Thyroid gland (tissue), 4 donors: ENCODE results near the gene ABHD14A. TPM values are rescaled to one million over a fixed set of nuclear protein-coding genes. Genes with fewer than 3 reads are reported as not detected.

ENCODE experiments used
- DNase-seq, 2 donors: peaks; one replicate each; pipeline ENCODE4 v3.0.0-alpha.2; 2019
- H3K27ac ChIP-seq, 3 donors: fragments of 200-600 bp; sonication (generic); 1 replicate in 2 of 3; 2 replicates in 1 of 3; pipeline ENCODE4 v1.5.1; 2016 to 2019; ENCODE audit warnings: mild to moderate bottlenecking in 1 of 3, moderate library complexity in 1 of 3
- H3K27me3 ChIP-seq: fragments of 200-600 bp; sonication (generic); one replicate; pipeline ENCODE4 v1.5.1; 2019
- H3K36me3 ChIP-seq, 2 donors: fragments of 200-600 bp; sonication (generic); one replicate each; pipeline ENCODE4 v1.5.1; 2016 to 2019
- H3K4me1 ChIP-seq, 2 donors: fragments of 200-600 bp; sonication (generic); one replicate each; pipeline ENCODE4 v1.5.1; 2017 to 2019
- H3K4me3 ChIP-seq, 3 donors: fragments of 200-600 bp; sonication (generic); replicated peaks in 1 of 3; 1 replicate in 2 of 3; 2 replicates in 1 of 3; pipeline ENCODE4 v1.5.1; 2016; ENCODE audit warnings: mild to moderate bottlenecking in 1 of 3
- H3K9me3 ChIP-seq: fragments of 200-600 bp; sonication (generic); one replicate; pipeline ENCODE4 v1.5.1; 2017
- POLR2A ChIP-seq, 2 donors: fragments of 450-650 bp; IDR thresholded peaks; one replicate each; pipeline ENCODE4 v1.6.1; 2017; ENCODE audit warnings: antibody characterized with exemption in 2 of 2, mild to moderate bottlenecking in 2 of 2, moderate library complexity in 1 of 2
- WGBS, 2 donors: methylation state at CpG; one replicate each; pipeline ENCODE4 v1.1.5; 2017; 5-methylcytosine and 5-hydroxymethylcytosine counted together
- intact Hi-C: fragments of 100-400 bp; cut with DNase I; formaldehyde crosslinking; loops from one replicate; pipeline ENCODE4 v1.15.1; 2023
- small RNA-seq: library from RNA; depleted of rRNA; stranded (forward); fragments of <200 nt; gene quantifications from one replicate; pipeline ENCODE3, GENCODE V24; 2016
- total RNA-seq, 4 donors: library from RNA; depleted of rRNA; stranded (reverse); fragments of >200 nt; gene quantifications; one replicate each; pipeline ENCODE4 v1.2.3, GENCODE V29; 2016
- TF ChIP-seq, protein P1 (sequence below), 6 experiments: fragments of 200-600 bp in 3 of 6; fragments of 450-650 bp in 3 of 6; sonication (generic) in 3 of 6; IDR thresholded peaks; one replicate each; pipeline ENCODE4 v1.5.1; 2016 to 2019; ENCODE audit warnings: antibody characterized with exemption in 6 of 6, mild to moderate bottlenecking in 2 of 6, inconsistent platforms in 1 of 6, moderate library complexity in 1 of 6

The ABHD14A gene
- total RNA-seq, 4 donors from 2014 or later, result 20.0 to 91.9 (median 49.3) TPM

DNA sequence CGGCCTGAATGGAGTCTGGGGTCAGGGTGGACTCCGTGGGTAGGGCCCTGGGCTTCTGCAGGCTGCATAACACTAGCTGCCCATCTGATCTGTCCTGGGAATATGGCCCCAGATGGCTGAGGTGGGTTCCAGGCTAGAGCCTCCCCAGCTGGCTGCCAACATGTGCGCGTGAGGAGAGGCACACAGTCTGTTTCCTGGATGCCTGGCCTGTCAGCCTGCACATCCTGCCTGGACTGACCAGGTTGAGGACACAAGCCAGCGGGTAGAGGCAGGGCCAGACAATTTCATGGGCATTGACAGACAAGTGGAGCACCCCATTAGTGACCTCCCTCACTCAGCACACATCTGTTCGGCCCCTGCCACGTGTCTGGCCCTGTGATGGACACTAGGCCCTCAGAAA is 50.6 kb downstream of the ABHD14A start:
- no peaks in the 10 kb centered on the region for H3K9me3 ChIP-seq
- 76 to 85% methylated on average over 4 to 7 of the region's 7 CpGs for WGBS, 2 donors
- DNase-seq, result peak in 1 of 2 donors; percentile 27
- H3K27ac ChIP-seq, result peak overlapping the region in 1 of 3 donors; percentile 50
- H3K4me1 ChIP-seq, result peaks cover 0 to 37% of the 10 kb centered on the region in 2 donors
- no peaks in the 10 kb centered on the region for H3K27me3 ChIP-seq
- H3K4me3 ChIP-seq, result no peak overlapping the region
- intact Hi-C loops, result no loop called here
- TF ChIP-seq POLR2A (IDR thresholded peaks at IDR 0.05), result no peak
- TF ChIP-seq, protein P1, sequence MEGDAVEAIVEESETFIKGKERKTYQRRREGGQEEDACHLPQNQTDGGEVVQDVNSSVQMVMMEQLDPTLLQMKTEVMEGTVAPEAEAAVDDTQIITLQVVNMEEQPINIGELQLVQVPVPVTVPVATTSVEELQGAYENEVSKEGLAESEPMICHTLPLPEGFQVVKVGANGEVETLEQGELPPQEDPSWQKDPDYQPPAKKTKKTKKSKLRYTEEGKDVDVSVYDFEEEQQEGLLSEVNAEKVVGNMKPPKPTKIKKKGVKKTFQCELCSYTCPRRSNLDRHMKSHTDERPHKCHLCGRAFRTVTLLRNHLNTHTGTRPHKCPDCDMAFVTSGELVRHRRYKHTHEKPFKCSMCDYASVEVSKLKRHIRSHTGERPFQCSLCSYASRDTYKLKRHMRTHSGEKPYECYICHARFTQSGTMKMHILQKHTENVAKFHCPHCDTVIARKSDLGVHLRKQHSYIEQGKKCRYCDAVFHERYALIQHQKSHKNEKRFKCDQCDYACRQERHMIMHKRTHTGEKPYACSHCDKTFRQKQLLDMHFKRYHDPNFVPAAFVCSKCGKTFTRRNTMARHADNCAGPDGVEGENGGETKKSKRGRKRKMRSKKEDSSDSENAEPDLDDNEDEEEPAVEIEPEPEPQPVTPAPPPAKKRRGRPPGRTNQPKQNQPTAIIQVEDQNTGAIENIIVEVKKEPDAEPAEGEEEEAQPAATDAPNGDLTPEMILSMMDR (IDR thresholded peaks at IDR 0.05), result no peak
- no peaks in the 10 kb centered on the region for H3K36me3 ChIP-seq

DNA sequence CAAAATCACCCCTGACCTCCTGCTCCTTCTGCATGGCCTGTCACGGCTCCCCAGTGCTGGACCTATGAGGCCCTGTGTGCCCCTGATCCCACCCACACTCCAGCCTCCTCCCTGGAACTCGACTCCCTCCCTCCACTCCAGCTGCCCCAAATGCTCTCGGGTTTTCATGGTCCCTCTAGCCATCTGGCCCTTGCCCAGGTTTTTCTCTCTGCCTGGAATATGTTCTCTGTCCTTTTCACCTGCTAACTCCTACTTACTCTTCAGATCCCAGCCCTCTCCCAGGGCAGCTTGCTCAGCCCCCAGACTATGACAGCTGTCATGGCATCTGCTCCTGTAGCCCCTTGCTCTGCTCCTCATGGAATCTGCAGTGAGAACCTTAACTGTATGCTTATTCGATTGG is 51.2 kb downstream of the ABHD14A start:
- Histone ChIP-seq H3K27ac (peak overlapping the region in 1 of 3 donors; percentile 23), H3K9me3 (no peaks in the 10 kb centered on the region), H3K4me3 (no peak overlapping the region), H3K4me1 (peaks cover 0 to 32% of the 10 kb centered on the region in 2 donors), H3K27me3 (no peaks in the 10 kb centered on the region), H3K36me3 (no peaks in the 10 kb centered on the region)
- 50 to 65% methylated on average over 4 of the region's 4 CpGs for WGBS, 2 donors
- intact Hi-C loops, result no loop called here
- no peak for DNase-seq
- TF ChIP-seq POLR2A (IDR thresholded peaks at IDR 0.05), result no peak
- TF ChIP-seq, protein P1 (IDR thresholded peaks at IDR 0.05), result no peak

DNA sequence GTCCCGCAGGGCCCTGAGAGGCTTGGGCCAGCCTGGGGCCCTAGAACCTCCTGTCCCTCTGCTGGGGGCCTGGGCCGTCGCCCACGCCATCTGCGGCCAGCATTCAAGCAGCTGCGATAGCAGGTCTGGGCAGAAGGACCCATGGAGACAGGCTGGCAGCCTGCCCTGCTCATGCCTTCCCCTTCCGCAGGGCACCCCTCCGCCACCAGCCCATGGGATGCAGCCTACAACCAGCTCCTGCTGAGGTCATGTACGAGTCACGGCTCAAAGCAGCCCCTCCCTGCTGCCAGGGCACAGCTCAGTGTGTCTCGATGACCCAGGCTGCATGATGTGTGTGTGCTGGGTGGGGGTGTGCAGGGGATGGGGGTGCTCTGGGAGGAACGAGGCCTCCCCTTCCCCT is 53.7 kb downstream of the ABHD14A start:
- WGBS, 2 donors, result 67 to 82% methylated on average over 5 to 8 of the region's 12 CpGs
- intact Hi-C loops, result no loop called here

DNA sequence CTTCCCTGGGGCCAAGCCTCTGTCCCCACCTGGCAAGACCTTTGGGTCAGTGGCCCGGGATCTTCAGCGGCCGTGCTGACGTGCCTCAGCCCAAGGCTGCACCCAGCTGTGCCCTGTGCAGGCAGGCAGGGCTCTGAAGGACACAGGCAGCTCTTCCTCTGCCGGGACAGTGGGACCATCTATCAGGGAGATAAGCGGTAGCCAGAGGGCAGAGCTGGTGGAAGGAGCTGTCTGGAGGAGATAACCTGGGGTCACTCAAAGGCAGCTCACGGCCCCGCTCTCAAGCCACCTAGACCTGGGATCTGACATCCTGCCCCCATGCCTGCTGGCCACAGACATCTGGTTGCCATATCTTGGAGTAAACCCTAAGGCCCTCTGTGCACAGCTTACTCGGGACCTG is 54.2 kb downstream of the ABHD14A start:
- Histone ChIP-seq H3K27ac (no peak overlapping the region), H3K4me1 (peaks cover 0 to 4% of the 10 kb centered on the region in 2 donors), H3K27me3 (no peaks in the 10 kb centered on the region), H3K9me3 (no peaks in the 10 kb centered on the region), H3K4me3 (no peak overlapping the region), H3K36me3 (no peaks in the 10 kb centered on the region)
- WGBS, 2 donors, result 90% methylated on average over 4 of the region's 9 CpGs; no CpG with 5 or more reads in 1 of the 2 donors
- DNase-seq, result no peak
- intact Hi-C loops, result no loop called here
- TF ChIP-seq, protein P1 (IDR thresholded peaks at IDR 0.05), result no peak
- TF ChIP-seq POLR2A (IDR thresholded peaks at IDR 0.05), result no peak

More for the DNA sequence above, 53.7 kb downstream of the ABHD14A start:
- no peak overlapping the region for H3K27ac ChIP-seq
- H3K27me3 ChIP-seq, result no peaks in the 10 kb centered on the region
- DNase-seq, result no peak
- H3K4me3 ChIP-seq, result no peak overlapping the region
- H3K4me1 ChIP-seq, result peaks cover 0 to 9% of the 10 kb centered on the region in 2 donors
- no peaks in the 10 kb centered on the region for H3K36me3 ChIP-seq
- no peaks in the 10 kb centered on the region for H3K9me3 ChIP-seq
- TF ChIP-seq POLR2A (IDR thresholded peaks at IDR 0.05), result no peak
- TF ChIP-seq, protein P1 (IDR thresholded peaks at IDR 0.05), result no peak

DNA sequence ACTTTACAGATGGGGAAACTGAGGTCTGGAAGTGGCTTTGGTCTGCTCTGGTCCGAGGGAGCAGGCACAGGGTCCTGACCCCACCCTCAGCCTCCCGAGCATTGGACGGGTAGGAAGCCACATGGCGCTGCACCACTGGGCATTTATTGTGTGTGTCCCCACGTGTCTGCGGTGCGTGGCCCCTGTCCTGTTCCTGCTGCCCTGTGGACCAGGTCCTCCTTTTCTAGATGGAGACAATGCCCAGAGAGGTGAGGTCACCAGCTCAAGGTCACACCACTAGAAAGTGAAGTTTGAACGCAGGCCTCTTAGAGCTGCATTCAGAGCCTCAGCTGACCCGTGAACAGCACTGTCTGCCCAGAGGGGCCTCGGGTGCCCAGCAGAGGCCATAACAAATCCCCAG is 54.7 kb downstream of the ABHD14A start:
- Histone ChIP-seq H3K9me3 (no peaks in the 10 kb centered on the region), H3K4me3 (no peak overlapping the region), H3K27me3 (no peaks in the 10 kb centered on the region), H3K4me1 (no peaks in the 10 kb centered on the region), H3K27ac (no peak overlapping the region), H3K36me3 (no peaks in the 10 kb centered on the region)
- TF ChIP-seq, protein P1 (IDR thresholded peaks at IDR 0.05), result no peak
- TF ChIP-seq POLR2A (IDR thresholded peaks at IDR 0.05), result no peak
- no peak for DNase-seq
- WGBS, 2 donors, result 92 to 96% methylated on average over 7 to 10 of the region's 10 CpGs
- intact Hi-C loops, result no loop called here

Small RNA genes within 50 kb of the gene (small RNA-seq; reads per million reads assigned to genes)
- gene AC115284.1, result not detected

Other genes with a start within 250 kb of the ABHD14A start
- not detected for gene IQCF6, start 195.8 kb upstream of the ABHD14A start, total RNA-seq
- not detected for gene IQCF2, start 113.4 kb upstream of the ABHD14A start, total RNA-seq
- gene IQCF5, start 99.5 kb upstream of the ABHD14A start, total RNA-seq, result not detected
- not detected for gene IQCF1, start 71.7 kb upstream of the ABHD14A start, total RNA-seq
- gene RRP9, start 33.2 kb upstream of the ABHD14A start, total RNA-seq, result 10 to 100 TPM in 3 of 4 donors, 1 to 10 TPM in 1; 7.3 to 14.4 (median 11.9) TPM
- 10 to 100 TPM; 32.1 to 50.8 (median 47.1) TPM for gene PARP3, start 32.7 kb upstream of the ABHD14A start, total RNA-seq
- 1 to 10 TPM in 1 of 4 donors, under 1 TPM in 2, not detected in 1; 0.13 to 1.8 (median 0.56) TPM for gene GPR62, start 19.7 kb upstream of the ABHD14A start, total RNA-seq
- 10 to 100 TPM; 22.2 to 66.2 (median 41.1) TPM for gene PCBP4, start 7.6 kb upstream of the ABHD14A start, total RNA-seq
- gene ABHD14B, start 1.0 kb upstream of the ABHD14A start, total RNA-seq, result 10 to 100 TPM; 64.5 to 94.9 (median 87.8) TPM
- 10 to 100 TPM; 34.9 to 98.8 (median 77.6) TPM for gene ACY1, start 8.5 kb downstream of the ABHD14A start, total RNA-seq
- gene RPL29, start 20.8 kb downstream of the ABHD14A start, total RNA-seq, result 1,000 to 10,000 TPM in 3 of 4 donors, 100 to 1,000 TPM in 1; 826 to 1,348 (median 1,271) TPM
- gene DUSP7, start 81.5 kb downstream of the ABHD14A start, total RNA-seq, result 10 to 100 TPM in 3 of 4 donors, 1 to 10 TPM in 1; 6.9 to 10.6 (median 10.4) TPM
- gene POC1A, start 179.4 kb downstream of the ABHD14A start, total RNA-seq, result 1 to 10 TPM in 2 of 4 donors, under 1 TPM in 2; 0.40 to 2.8 (median 1.5) TPM
- 10 to 100 TPM; 27.7 to 51.9 (median 45.9) TPM for gene ALAS1, start 223.1 kb downstream of the ABHD14A start, total RNA-seq